Caco-2 (cell line): Measurements from ENCODE around the gene METAP1. TPM values are rescaled to one million over a fixed set of nuclear protein-coding genes. Genes with fewer than 3 reads are reported as not detected.
A peak's percentile ranks its signal among the peaks of the same experiment; 100 is the strongest.

Experiments used
- BruUV-seq: library from RNA; stranded (reverse); fragments of 400-500 nt; replicated peaks from 2 replicates; lab custom pipeline; 2021; lab: Mats Ljungman, UMichigan
- CTCF ChIA-PET: fragments of 300-600 bp; sonication (Branson Sonifier 250); formaldehyde crosslinking; loops from one replicate; lab custom pipeline; 2022; ENCODE audit warnings: antibody characterized with exemption; lab: Charles Lee
- POLR2A ChIA-PET: fragments of 300-600 bp; sonication (Branson Sonifier 250); formaldehyde crosslinking; loops from one replicate; lab custom pipeline; 2022; ENCODE audit warnings: antibody characterized with exemption; lab: Charles Lee
- DNase-seq, 2 experiments: peaks; one replicate each; pipeline versions ENCODE4 v3.0.0 to v3.0.0-alpha.2; 2020 to 2022
- H3K27me3 ChIP-seq: replicated peaks from 2 replicates; pipeline ENCODE4 v1.6.0; 2011; ENCODE audit warnings: low read length; ENCODE audit not compliant: control insufficient read depth, insufficient read depth
- H3K36me3 ChIP-seq: 2 replicates; pipeline ENCODE4 v1.5.1; 2011; ENCODE audit warnings: low read length; ENCODE audit not compliant: control insufficient read depth, insufficient read depth
- H3K4me1 ChIP-seq: fragments of 250-450 bp; sonication (Bioruptor Pico); 2 replicates; pipeline ENCODE4 v1.5.1; 2020; ENCODE audit warnings: mild to moderate bottlenecking
- H3K4me3 ChIP-seq: 2 replicates; pipeline ENCODE4 v1.5.1; 2011; ENCODE audit warnings: low read depth, mild to moderate bottlenecking, control low read depth, low read length
- H3K9me3 ChIP-seq: fragments of 250-450 bp; sonication (Bioruptor Pico); 2 replicates; pipeline ENCODE4 v1.5.1; 2020; ENCODE audit warnings: mild to moderate bottlenecking, moderate library complexity
- H3K27ac Mint-ChIP-seq: one replicate; pipeline ENCODE4 v1.8.0; 2022; ENCODE audit warnings: mixed read lengths; ENCODE audit not compliant: unreplicated experiment
- H3K27me3 Mint-ChIP-seq: one replicate; pipeline ENCODE4 v1.8.0; 2022; ENCODE audit warnings: mixed read lengths; ENCODE audit not compliant: insufficient read depth, unreplicated experiment
- H3K36me3 Mint-ChIP-seq: one replicate; pipeline ENCODE4 v1.8.0; 2022; ENCODE audit warnings: mild to moderate bottlenecking, mixed read lengths; ENCODE audit not compliant: insufficient read depth, unreplicated experiment
- H3K4me1 Mint-ChIP-seq: one replicate; pipeline ENCODE4 v1.8.0; 2022; ENCODE audit warnings: low read depth, mixed read lengths; ENCODE audit not compliant: unreplicated experiment
- H3K4me3 Mint-ChIP-seq: one replicate; pipeline ENCODE4 v1.8.0; 2022; ENCODE audit warnings: mild to moderate bottlenecking, moderate library complexity, mixed read lengths; ENCODE audit not compliant: unreplicated experiment
- H3K9me3 Mint-ChIP-seq: one replicate; pipeline ENCODE4 v1.8.0; 2022; ENCODE audit warnings: mixed read lengths; ENCODE audit not compliant: unreplicated experiment
- intact Hi-C: fragments of 100-400 bp; cut with micrococcal nuclease; formaldehyde crosslinking; loops from one replicate; pipeline ENCODE4 v1.10.0; 2022; ENCODE audit not compliant: unreplicated experiment
- total RNA-seq: library from RNA; stranded (reverse); gene quantifications from 2 replicates; pipeline ENCODE4 v1.2.3, GENCODE V29; 2022
- TF ChIP-seq, protein P1 (sequence below), 2 experiments: fragments of 200-600 bp in 1 of 2; IDR thresholded peaks; 1 replicate in 1 of 2; 2 replicates in 1 of 2; pipeline versions ENCODE4 v1.5.1 to v1.8.0; 2011 to 2022; ENCODE audit warnings: antibody characterized with exemption in 1 of 2, control low read depth in 1 of 2, inconsistent platforms in 1 of 2, low read depth in 1 of 2, low read length in 1 of 2, mild to moderate bottlenecking in 1 of 2, moderate library complexity in 1 of 2; ENCODE audit not compliant: insufficient read depth in 1 of 2, severe bottlenecking in 1 of 2, unreplicated experiment in 1 of 2

The METAP1 gene
- total RNA-seq, 1 experiment from 2014 or later = 83.0 TPM

DNA sequence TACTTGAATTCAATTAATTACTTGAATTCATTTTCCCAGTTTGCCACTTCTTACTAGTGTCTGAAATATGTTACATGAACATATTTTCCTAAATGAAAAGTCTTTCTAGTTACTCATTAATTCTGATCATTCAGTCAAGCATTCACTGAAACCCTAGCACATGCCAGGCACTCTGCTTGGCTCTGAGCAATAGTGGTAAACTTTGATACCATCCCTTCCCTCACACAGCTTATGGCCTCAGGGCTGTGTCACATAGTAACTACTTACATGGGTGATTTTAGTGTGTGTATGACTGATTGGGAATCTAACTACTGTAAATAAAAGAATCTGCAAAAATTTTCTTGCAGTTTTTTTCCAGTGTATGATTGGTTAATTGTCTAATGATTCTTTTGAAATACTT lies 32.7 kb downstream of the METAP1 start:
- BruUV-seq = no TSS peak
- CTCF ChIA-PET = interaction anchor here (1.7 kb wide), 1 partner anchor 33 kb away, joined by 10 read pairs; the partner anchor contains the start of gene METAP1
- no peaks in the 10 kb centered on the region for H3K9me3 ChIP-seq
- H3K4me3 ChIP-seq = no peak overlapping the region; the same call in 1 of the 2 replicates
- TF ChIP-seq, protein P1, sequence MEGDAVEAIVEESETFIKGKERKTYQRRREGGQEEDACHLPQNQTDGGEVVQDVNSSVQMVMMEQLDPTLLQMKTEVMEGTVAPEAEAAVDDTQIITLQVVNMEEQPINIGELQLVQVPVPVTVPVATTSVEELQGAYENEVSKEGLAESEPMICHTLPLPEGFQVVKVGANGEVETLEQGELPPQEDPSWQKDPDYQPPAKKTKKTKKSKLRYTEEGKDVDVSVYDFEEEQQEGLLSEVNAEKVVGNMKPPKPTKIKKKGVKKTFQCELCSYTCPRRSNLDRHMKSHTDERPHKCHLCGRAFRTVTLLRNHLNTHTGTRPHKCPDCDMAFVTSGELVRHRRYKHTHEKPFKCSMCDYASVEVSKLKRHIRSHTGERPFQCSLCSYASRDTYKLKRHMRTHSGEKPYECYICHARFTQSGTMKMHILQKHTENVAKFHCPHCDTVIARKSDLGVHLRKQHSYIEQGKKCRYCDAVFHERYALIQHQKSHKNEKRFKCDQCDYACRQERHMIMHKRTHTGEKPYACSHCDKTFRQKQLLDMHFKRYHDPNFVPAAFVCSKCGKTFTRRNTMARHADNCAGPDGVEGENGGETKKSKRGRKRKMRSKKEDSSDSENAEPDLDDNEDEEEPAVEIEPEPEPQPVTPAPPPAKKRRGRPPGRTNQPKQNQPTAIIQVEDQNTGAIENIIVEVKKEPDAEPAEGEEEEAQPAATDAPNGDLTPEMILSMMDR (IDR thresholded peaks at IDR 0.05; ENCODE audit: insufficient read depth in 1 of 2, low read depth in 1 of 2, low read length in 1 of 2, severe bottlenecking in 1 of 2, unreplicated experiment in 1 of 2) = no peak
- H3K27me3 ChIP-seq = no peaks in the 10 kb centered on the region
- H3K4me1 ChIP-seq = peaks cover 59% of the 10 kb centered on the region
- Mint-ChIP-seq H3K9me3 (no peaks in the 10 kb centered on the region), H3K4me3 (peak overlapping the region; percentile 53), H3K27ac (peak overlapping the region; percentile 99), H3K4me1 (peaks cover 36% of the 10 kb centered on the region), H3K36me3 (peaks cover 37% of the 10 kb centered on the region), H3K27me3 (no peaks in the 10 kb centered on the region)
- no peak for DNase-seq
- POLR2A ChIA-PET = interaction anchor here (0.6 to 1.1 kb wide), 2 partner anchors 33 to 34 kb away, joined by 3 to 7 read pairs; partner anchors contain the start of gene METAP1
- no peaks in the 10 kb centered on the region for H3K36me3 ChIP-seq
- intact Hi-C loops = no loop called here

DNA sequence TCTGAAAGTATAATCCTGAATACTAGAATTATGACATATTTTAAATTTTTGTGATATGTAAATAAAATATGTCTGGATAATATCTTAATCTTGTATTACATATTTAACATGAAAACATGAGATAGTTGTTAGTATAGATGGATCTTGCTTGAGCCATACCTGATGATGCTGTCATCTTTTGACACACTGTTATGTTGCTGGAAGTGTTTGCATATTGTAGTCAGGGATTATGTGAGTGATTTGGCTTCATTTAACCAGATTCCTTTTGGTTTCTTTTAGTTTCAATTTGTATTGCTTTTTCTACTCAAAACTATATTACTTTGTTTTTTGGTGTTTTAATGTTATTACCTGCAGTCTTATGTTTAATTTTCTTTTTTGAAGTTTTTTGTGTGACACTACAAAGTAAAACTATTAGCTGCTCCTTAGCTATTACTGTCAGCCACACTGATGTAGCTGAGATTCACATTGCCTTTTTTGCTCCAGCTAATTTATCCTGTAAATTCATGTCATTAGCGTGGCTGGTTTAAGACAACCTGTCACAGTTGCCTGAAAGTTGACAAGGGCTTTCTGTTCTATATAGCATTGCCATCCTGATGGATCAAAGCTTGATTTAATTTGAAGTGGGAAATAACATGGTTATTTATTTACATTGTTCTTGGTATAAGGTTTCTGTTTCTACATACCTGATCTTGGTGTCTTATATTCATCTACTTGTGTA lies 33.7 kb downstream of the METAP1 start:
- no peak overlapping the region for H3K4me3 ChIP-seq
- no peak overlapping the region for H3K4me3 Mint-ChIP-seq
- H3K36me3 Mint-ChIP-seq = peaks cover 42% of the 10 kb centered on the region
- BruUV-seq = no TSS peak
- no peaks in the 10 kb centered on the region for H3K9me3 Mint-ChIP-seq
- H3K9me3 ChIP-seq = no peaks in the 10 kb centered on the region
- CTCF ChIA-PET = no interaction called here
- POLR2A ChIA-PET = no interaction called here
- no peak overlapping the region for H3K27ac Mint-ChIP-seq
- intact Hi-C loops = no loop called here
- H3K4me1 ChIP-seq = peaks cover 51% of the 10 kb centered on the region
- H3K36me3 ChIP-seq = no peaks in the 10 kb centered on the region
- TF ChIP-seq, protein P1 (IDR thresholded peaks at IDR 0.05; ENCODE audit: insufficient read depth in 1 of 2, low read depth in 1 of 2, low read length in 1 of 2, severe bottlenecking in 1 of 2, unreplicated experiment in 1 of 2) = no peak
- DNase-seq = no peak
- H3K4me1 Mint-ChIP-seq = peaks cover 31% of the 10 kb centered on the region
- no peaks in the 10 kb centered on the region for H3K27me3 ChIP-seq
- no peaks in the 10 kb centered on the region for H3K27me3 Mint-ChIP-seq

DNA sequence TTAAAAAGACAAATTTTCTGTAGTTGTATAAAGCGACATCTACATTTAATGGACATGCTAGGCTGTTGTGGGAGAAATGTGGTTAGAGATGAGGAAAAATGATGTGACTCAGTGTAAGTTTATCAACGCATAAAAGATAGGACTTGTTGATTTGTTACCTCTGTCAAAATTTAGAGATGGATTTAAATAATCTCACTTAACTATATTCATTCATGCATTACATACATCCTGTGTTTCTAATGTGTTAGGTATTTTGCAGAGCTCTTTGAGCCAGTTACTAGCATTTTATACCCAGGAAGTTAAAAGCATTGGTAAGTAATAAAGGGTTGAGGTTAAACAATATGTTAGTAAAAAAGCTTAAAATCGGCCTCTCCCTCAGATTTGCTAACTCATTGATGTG lies 34.3 kb downstream of the METAP1 start:
- Mint-ChIP-seq H3K36me3 (peaks cover 41% of the 10 kb centered on the region), H3K9me3 (no peaks in the 10 kb centered on the region), H3K4me3 (no peak overlapping the region), H3K27me3 (no peaks in the 10 kb centered on the region), H3K4me1 (peaks cover 28% of the 10 kb centered on the region), H3K27ac (no peak overlapping the region)
- ChIA-PET CTCF (no interaction called here), POLR2A (no interaction called here)
- no peak overlapping the region for H3K4me3 ChIP-seq
- no peaks in the 10 kb centered on the region for H3K36me3 ChIP-seq
- TF ChIP-seq, protein P1 (IDR thresholded peaks at IDR 0.05; ENCODE audit: insufficient read depth in 1 of 2, low read depth in 1 of 2, low read length in 1 of 2, severe bottlenecking in 1 of 2, unreplicated experiment in 1 of 2) = no peak
- H3K4me1 ChIP-seq = peaks cover 44% of the 10 kb centered on the region
- BruUV-seq = no TSS peak
- no peak for DNase-seq
- no peaks in the 10 kb centered on the region for H3K9me3 ChIP-seq
- no peaks in the 10 kb centered on the region for H3K27me3 ChIP-seq
- intact Hi-C loops = no loop called here
